HCT116 (cell line): Measurements from ENCODE around the gene FBXL15. TPM values are rescaled to one million over a fixed set of nuclear protein-coding genes. Genes with fewer than 3 reads are reported as not detected.

Source experiments
- ATAC-seq: fragments of 200-7000 bp; cut with Tn5 transposase; 2 replicates; pipeline ENCODE4 v1.9.1; 2020; ENCODE audit warnings: mild to moderate bottlenecking, moderate library complexity
- BruUV-seq: library from RNA; stranded (reverse); fragments of 400-500 nt; replicated peaks from 2 replicates; lab custom pipeline; 2021; lab: Mats Ljungman, UMichigan
- CTCF ChIA-PET: fragments of 300-600 bp; sonication (Branson Sonifier 250); formaldehyde crosslinking; loops from one replicate; lab custom pipeline; 2021; ENCODE audit warnings: antibody characterized with exemption; lab: Charles Lee
- POLR2A ChIA-PET: fragments of 300-600, 350-600 bp; sonication (Branson Sonifier 250); formaldehyde crosslinking; loops from one replicate; lab custom pipeline; 2021; ENCODE audit warnings: antibody characterized with exemption; lab: Charles Lee
- RAD21 ChIA-PET, 2 experiments: fragments of 300-600 bp; sonication (Branson Sonifier 250); formaldehyde crosslinking; loops; one replicate each; lab custom pipeline; 2023; ENCODE audit warnings: low total read pairs in 2 of 2; ENCODE audit not compliant: uncharacterized antibody in 2 of 2, unreplicated experiment in 2 of 2, low non-redundant PET in 1 of 2; lab: Charles Lee
- DNase-seq: peaks from one replicate; pipeline ENCODE4 v3.0.0-alpha.2; 2010; ENCODE audit warnings: low read depth, low spot score
- H2AFZ ChIP-seq: fragments of 200-600 bp; shearing (Covaris generic), sonication (generic); 2 replicates; pipeline ENCODE4 v1.6.1; 2017; ENCODE audit warnings: low read depth, mixed run types, mixed read lengths, antibody characterized with exemption, low read length; ENCODE audit not compliant: poor library complexity, severe bottlenecking
- H3K27ac ChIP-seq: 2 replicates; pipeline ENCODE4 v1.5.1; 2012; ENCODE audit warnings: low read depth, low read length
- H3K27me3 ChIP-seq: fragments of 200-600 bp; sonication (generic); 2 replicates; pipeline ENCODE4 v1.6.1; 2016; ENCODE audit warnings: mixed run types, low read length, mixed read lengths; ENCODE audit not compliant: insufficient read depth
- H3K36me3 ChIP-seq, 2 experiments: fragments of 200-500 bp in 1 of 2; fragments of 200-600 bp in 1 of 2; sonication (Bioruptor generic) in 1 of 2; sonication (generic) in 1 of 2; 2 replicates each; pipeline versions ENCODE4 v1.5.1 to v1.6.1; 2014 to 2016; ENCODE audit warnings: low read length in 2 of 2, inconsistent platforms in 1 of 2, mixed read lengths in 1 of 2, mixed run types in 1 of 2; ENCODE audit not compliant: insufficient read depth in 2 of 2, control insufficient read depth in 1 of 2
- H3K4me1 ChIP-seq, 2 experiments: fragments of 200-600 bp in 1 of 2; sonication (generic) in 1 of 2; 2 replicates each; pipeline versions ENCODE4 v1.5.1 to v1.6.1; 2012 to 2017; ENCODE audit warnings: low read length in 2 of 2, inconsistent platforms in 1 of 2, mild to moderate bottlenecking in 1 of 2, mixed read lengths in 1 of 2, mixed run types in 1 of 2, moderate library complexity in 1 of 2; ENCODE audit not compliant: insufficient read depth in 2 of 2, control insufficient read depth in 1 of 2
- H3K4me2 ChIP-seq: fragments of 200-600 bp; sonication (generic); 2 replicates; pipeline ENCODE4 v1.6.1; 2017; ENCODE audit warnings: mixed run types, low read length, mixed read lengths
- H3K4me3 ChIP-seq, 2 experiments: fragments of 200-600 bp in 1 of 2; sonication (generic) in 1 of 2; replicated peaks in 1 of 2; 2 replicates each; pipeline ENCODE4 v1.5.1; 2011 to 2016; ENCODE audit warnings: low read length in 2 of 2, control low read depth in 1 of 2, low read depth in 1 of 2, mild to moderate bottlenecking in 1 of 2, mixed read lengths in 1 of 2, mixed run types in 1 of 2
- H3K79me2 ChIP-seq: fragments of 200-600 bp; sonication (generic); 2 replicates; pipeline ENCODE4 v1.6.1; 2017; ENCODE audit warnings: mild to moderate bottlenecking, mixed run types, low read length, moderate library complexity, mixed read lengths; ENCODE audit not compliant: insufficient read depth
- H3K9ac ChIP-seq: fragments of 200-600 bp; sonication (generic); 2 replicates; pipeline ENCODE4 v1.6.1; 2016; ENCODE audit warnings: low read length, mixed read lengths
- H3K9me2 ChIP-seq: fragments of 200-600 bp; sonication (generic), shearing (Covaris generic); 2 replicates; pipeline ENCODE4 v1.6.1; 2017; ENCODE audit warnings: mixed run types, mild to moderate bottlenecking, moderate library complexity; ENCODE audit not compliant: insufficient read depth
- H3K9me3 ChIP-seq, 2 experiments: fragments of 200-500 bp in 1 of 2; fragments of 200-600 bp in 1 of 2; sonication (Bioruptor generic) in 1 of 2; sonication (generic) in 1 of 2; 2 replicates each; pipeline ENCODE4 v1.6.1; 2014 to 2017; ENCODE audit warnings: low read length in 2 of 2, mixed read lengths in 2 of 2, inconsistent platforms in 1 of 2, low read depth in 1 of 2, mild to moderate bottlenecking in 1 of 2, mixed run types in 1 of 2, moderate library complexity in 1 of 2; ENCODE audit not compliant: control insufficient read depth in 1 of 2, insufficient read depth in 1 of 2
- H4K20me1 ChIP-seq: fragments of 200-600 bp; sonication (generic), shearing (Covaris generic); 2 replicates; pipeline ENCODE4 v1.6.1; 2017; ENCODE audit warnings: mixed run types, mild to moderate bottlenecking, moderate library complexity; ENCODE audit not compliant: insufficient read depth
- CBX3 ChIP-seq: IDR thresholded peaks from 2 replicates; pipeline ENCODE4 v1.6.1; 2012; ENCODE audit warnings: low read depth
- CEBPB ChIP-seq: IDR thresholded peaks from 2 replicates; pipeline ENCODE4 v1.6.1; 2012; ENCODE audit warnings: low read depth
- EGR1 ChIP-seq: IDR thresholded peaks from 2 replicates; pipeline ENCODE4 v1.6.1; 2012; ENCODE audit warnings: low read depth
- ELF1 ChIP-seq: IDR thresholded peaks from 2 replicates; pipeline ENCODE4 v1.6.1; 2012; ENCODE audit warnings: low read depth, borderline replicate concordance
- JUND ChIP-seq: IDR thresholded peaks from 2 replicates; pipeline ENCODE4 v1.6.1; 2012
- POLR2A ChIP-seq: IDR thresholded peaks from 2 replicates; pipeline ENCODE4 v1.7.0; 2011; ENCODE audit warnings: borderline replicate concordance; ENCODE audit not compliant: insufficient read depth, insufficient read length; ENCODE audit errors: extremely low read depth
- RAD21 ChIP-seq: IDR thresholded peaks from 2 replicates; pipeline ENCODE4 v1.6.1; 2012; ENCODE audit warnings: low read depth, mild to moderate bottlenecking
- SIN3A ChIP-seq: IDR thresholded peaks from 2 replicates; pipeline ENCODE4 v1.6.1; 2012; ENCODE audit warnings: low read depth
- SP1 ChIP-seq: IDR thresholded peaks from 2 replicates; pipeline ENCODE4 v1.6.1; 2012; ENCODE audit warnings: low read depth
- SRF ChIP-seq: IDR thresholded peaks from 2 replicates; pipeline ENCODE4 v1.6.1; 2012; ENCODE audit warnings: low read depth
- TCF7L2 ChIP-seq: IDR thresholded peaks from 2 replicates; pipeline ENCODE4 v1.7.0; 2011; ENCODE audit warnings: borderline replicate concordance, inconsistent platforms; ENCODE audit not compliant: insufficient read depth, insufficient read length; ENCODE audit errors: extremely low read depth
- YY1 ChIP-seq: IDR thresholded peaks from 2 replicates; pipeline ENCODE4 v1.6.1; 2011; ENCODE audit warnings: low read length, low read depth, moderate library complexity, mild to moderate bottlenecking; ENCODE audit not compliant: insufficient replicate concordance; ENCODE audit errors: extremely low read depth
- ZFX ChIP-seq: fragments of 450-650 bp; IDR thresholded peaks from 2 replicates; pipeline ENCODE4 v1.6.1; 2017
- ZNF274 ChIP-seq: fragments of 200-500 bp; sonication (Bioruptor generic); IDR thresholded peaks from 2 replicates; pipeline ENCODE4 v1.6.1; 2014; ENCODE audit warnings: mild to moderate bottlenecking, low read depth, low read length, inconsistent platforms
- intact Hi-C: fragments of 100-400 bp; cut with micrococcal nuclease; formaldehyde crosslinking; loops from 2 replicates; pipeline ENCODE4 v1.10.0; 2022
- total RNA-seq: library from RNA; stranded (reverse); gene quantifications from one replicate; pipeline ENCODE4 v1.2.1, GENCODE V29; 2021; ENCODE audit not compliant: unreplicated experiment
- TF ChIP-seq, protein P1 (sequence below): IDR thresholded peaks from 2 replicates; pipeline ENCODE4 v1.6.1; 2012
- TF ChIP-seq, protein P2 (sequence below): IDR thresholded peaks from 2 replicates; pipeline ENCODE4 v1.6.1; 2011; ENCODE audit warnings: mild to moderate bottlenecking, low read length, moderate library complexity; ENCODE audit not compliant: insufficient replicate concordance; ENCODE audit errors: extremely low read depth
- TF ChIP-seq, protein P3 (sequence below): IDR thresholded peaks from 2 replicates; pipeline ENCODE4 v1.6.1; 2012

FBXL15 gene
- total RNA-seq, 1 experiment from 2014 or later = 21.1 TPM

DNA sequence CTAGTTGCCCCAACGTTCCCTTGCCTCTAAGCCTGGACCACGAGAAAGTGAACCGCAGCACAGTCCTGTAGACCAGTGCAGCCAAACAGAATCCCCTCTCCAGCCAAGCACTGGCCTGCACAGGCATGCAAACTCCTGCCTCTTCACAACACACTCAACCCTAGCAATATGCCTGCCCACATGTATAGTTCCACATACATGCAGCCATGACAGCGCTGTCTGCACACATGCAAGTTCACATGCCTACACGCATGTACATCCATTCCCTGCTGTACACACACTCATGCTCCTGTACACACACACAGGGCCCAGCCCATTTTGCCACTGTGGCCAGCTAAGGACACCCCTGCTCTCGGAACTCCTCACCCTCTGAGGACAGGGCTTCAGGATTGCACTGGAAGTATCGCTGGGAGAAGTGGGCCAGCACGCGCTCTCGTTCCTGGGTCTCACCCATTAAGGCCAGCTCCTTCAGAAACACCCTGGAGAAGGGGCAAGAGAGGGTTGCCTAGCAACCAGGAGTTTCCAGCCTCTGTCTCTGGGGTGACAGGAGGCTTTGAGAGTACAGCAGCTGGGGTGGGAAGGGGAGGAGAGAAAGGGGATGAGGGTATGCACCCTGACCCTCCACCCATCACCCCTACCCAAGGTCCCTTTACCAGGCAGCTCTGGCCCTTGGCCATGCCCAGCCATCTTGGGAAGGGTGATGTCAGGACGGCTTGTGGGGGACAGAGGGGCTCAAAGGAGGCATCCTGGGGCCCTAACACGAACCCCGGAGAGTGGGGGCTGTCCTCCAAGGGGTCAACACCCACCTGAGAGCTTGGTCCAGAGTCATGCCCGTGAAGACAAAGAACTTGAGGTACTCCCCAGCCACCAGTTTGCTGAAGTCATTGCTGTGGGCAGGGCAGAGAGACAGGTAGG is 9.0 kb upstream of the FBXL15 start:
- no peak overlapping the region for H3K4me2 ChIP-seq
- no peak for ATAC-seq
- POLR2A ChIA-PET = no interaction called here
- RAD21 ChIA-PET = no interaction called here
- no peaks in the 10 kb centered on the region for H3K79me2 ChIP-seq
- BruUV-seq = no TSS peak
- H3K9me3 ChIP-seq = no peaks in the 10 kb centered on the region
- H3K27ac ChIP-seq = no peak overlapping the region
- no peaks in the 10 kb centered on the region for H4K20me1 ChIP-seq
- TF ChIP-seq POLR2A (no peak), EGR1 (no peak), CEBPB (no peak), SP1 (no peak), YY1 (no peak), JUND (no peak), TCF7L2 (no peak), ZNF274 (no peak), SIN3A (no peak), ZFX (no peak), CBX3 (no peak), ELF1 (no peak), SRF (no peak), RAD21 (no peak)
- TF ChIP-seq, protein P1, sequence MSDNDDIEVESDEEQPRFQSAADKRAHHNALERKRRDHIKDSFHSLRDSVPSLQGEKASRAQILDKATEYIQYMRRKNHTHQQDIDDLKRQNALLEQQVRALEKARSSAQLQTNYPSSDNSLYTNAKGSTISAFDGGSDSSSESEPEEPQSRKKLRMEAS = no peak
- TF ChIP-seq, protein P2, sequence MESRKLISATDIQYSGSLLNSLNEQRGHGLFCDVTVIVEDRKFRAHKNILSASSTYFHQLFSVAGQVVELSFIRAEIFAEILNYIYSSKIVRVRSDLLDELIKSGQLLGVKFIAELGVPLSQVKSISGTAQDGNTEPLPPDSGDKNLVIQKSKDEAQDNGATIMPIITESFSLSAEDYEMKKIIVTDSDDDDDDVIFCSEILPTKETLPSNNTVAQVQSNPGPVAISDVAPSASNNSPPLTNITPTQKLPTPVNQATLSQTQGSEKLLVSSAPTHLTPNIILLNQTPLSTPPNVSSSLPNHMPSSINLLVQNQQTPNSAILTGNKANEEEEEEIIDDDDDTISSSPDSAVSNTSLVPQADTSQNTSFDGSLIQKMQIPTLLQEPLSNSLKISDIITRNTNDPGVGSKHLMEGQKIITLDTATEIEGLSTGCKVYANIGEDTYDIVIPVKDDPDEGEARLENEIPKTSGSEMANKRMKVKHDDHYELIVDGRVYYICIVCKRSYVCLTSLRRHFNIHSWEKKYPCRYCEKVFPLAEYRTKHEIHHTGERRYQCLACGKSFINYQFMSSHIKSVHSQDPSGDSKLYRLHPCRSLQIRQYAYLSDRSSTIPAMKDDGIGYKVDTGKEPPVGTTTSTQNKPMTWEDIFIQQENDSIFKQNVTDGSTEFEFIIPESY = no peak
- TF ChIP-seq, protein P3, sequence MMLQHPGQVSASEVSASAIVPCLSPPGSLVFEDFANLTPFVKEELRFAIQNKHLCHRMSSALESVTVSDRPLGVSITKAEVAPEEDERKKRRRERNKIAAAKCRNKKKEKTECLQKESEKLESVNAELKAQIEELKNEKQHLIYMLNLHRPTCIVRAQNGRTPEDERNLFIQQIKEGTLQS = no peak
- TF ChIP-seq, all 23 proteins: peak for 0
- CTCF ChIA-PET = interaction anchor here (1.1 kb wide), 1 partner anchor 12 kb away, joined by 4 read pairs; no protein-coding TSS in a partner anchor
- peaks cover 11 to 21% of the 10 kb centered on the region in 2 experiments for H3K4me1 ChIP-seq
- H3K27me3 ChIP-seq = peaks cover 3% of the 10 kb centered on the region; the same call in 1 of the 2 replicates
- no peaks in the 10 kb centered on the region for H3K36me3 ChIP-seq
- no peak for DNase-seq
- H3K4me3 ChIP-seq = no peak overlapping the region
- H2AFZ ChIP-seq = no peak overlapping the region
- no peaks in the 10 kb centered on the region for H3K9me2 ChIP-seq
- no peak overlapping the region for H3K9ac ChIP-seq
- intact Hi-C loops = no loop called here
